HG03097 (cell line): Measurements from ENCODE around the gene SYNE4.

Experiments
- ATAC-seq: cut with Tn5 transposase; IDR thresholded peaks from one replicate; pipeline ENCODE4 v1.9.1; 2021; ENCODE audit not compliant: unreplicated experiment, low FRiP score

The SYNE4 gene

GRCh38 chr19:36026091-36026876 is 17.7 kb upstream of the SYNE4 start:
- no peak for ATAC-seq

- ATAC-seq, result no peak
These were observed 16.9 kb upstream of the SYNE4 start for GRCh38 chr19:36025541-36025940.

- no peak for ATAC-seq
These were observed 14.8 kb upstream of the SYNE4 start for GRCh38 chr19:36023432-36023831.

GRCh38 chr19:36019061-36019670 is 10.6 kb upstream of the SYNE4 start:
- no peak for ATAC-seq

GRCh38 chr19:36014012-36014924 is 5.7 kb upstream of the SYNE4 start, which contains the start of gene ALKBH6:
TSS of gene ALKBH6 (minus strand) at chr19:36014213. CDS start at chr19:36013397, 816 bp downstream.
- ATAC-seq, result peak; percentile 94

GRCh38 chr19:36013280-36014011 is 4.8 kb upstream of the SYNE4 start:
- no peak for ATAC-seq

GRCh38 chr19:36010402-36010801 is 1.8 kb upstream of the SYNE4 start:
- no peak for ATAC-seq

- ATAC-seq, result no peak
These were observed 1.2 kb upstream of the SYNE4 start for GRCh38 chr19:36009633-36010379.

- ATAC-seq, result no peak
These were observed 607 bp upstream of the SYNE4 start for GRCh38 chr19:36009220-36009619.

- ATAC-seq, result no peak
These were observed 1.7 kb downstream of the SYNE4 start for GRCh38 chr19:36006955-36007354.

- ATAC-seq, result no peak
These were observed 5.3 kb downstream of the SYNE4 start for GRCh38 chr19:36003284-36003683.

- ATAC-seq, result no peak
These were observed 7.0 kb downstream of the SYNE4 start for GRCh38 chr19:36001605-36002004.

- no peak for ATAC-seq
These were observed 11.8 kb downstream of the SYNE4 start for GRCh38 chr19:35996777-35997176.

- ATAC-seq, result peak; percentile 74
These were observed 13.3 kb downstream of the SYNE4 start, which contains the start of gene SDHAF1 for GRCh38 chr19:35995048-35995993. TSS of gene SDHAF1 (plus strand) at chr19:35995188. CDS start at chr19:35995275, 87 bp downstream.

- ATAC-seq, result no peak
These were observed 14.6 kb downstream of the SYNE4 start for GRCh38 chr19:35993923-35994598.

- ATAC-seq, result no peak
These were observed 15.5 kb downstream of the SYNE4 start for GRCh38 chr19:35992907-35993765.
